ENCODE measurements around the gene OPA1.

Gene OPA1

GRCh38 chr3:193655831-193656433, 62.9 kb downstream of the OPA1 start:
- no peak overlapping the region for H3K27ac ChIP-seq
- TF ChIP-seq ZFX (IDR thresholded peaks at IDR 0.05): no peak
- no peak for TF ChIP-seq CTCF (conservative IDR thresholded peaks at IDR 0.05)

GRCh38 chr3:193656445-193656844, 63.4 kb downstream of the OPA1 start:
- H3K27ac ChIP-seq: no peak overlapping the region
- no peak for TF ChIP-seq CTCF (conservative IDR thresholded peaks at IDR 0.05)
- TF ChIP-seq ZFX (IDR thresholded peaks at IDR 0.05): no peak

- TF ChIP-seq CTCF (conservative IDR thresholded peaks at IDR 0.05) (no peak), ZFX (IDR thresholded peaks at IDR 0.05) (no peak)
Measured at GRCh38 chr3:193656878-193657282, 63.9 kb downstream of the OPA1 start.

GRCh38 chr3:193660171-193660570, 67.2 kb downstream of the OPA1 start:
- no peak overlapping the region for H3K27ac ChIP-seq
- TF ChIP-seq CTCF (conservative IDR thresholded peaks at IDR 0.05) (no peak), ZFX (IDR thresholded peaks at IDR 0.05) (no peak)

More at GRCh38 chr3:193656878-193657282, 63.9 kb downstream of the OPA1 start:
- H3K27ac ChIP-seq: no peak overlapping the region

- no peak for TF ChIP-seq ZFX (IDR thresholded peaks at IDR 0.05)
- TF ChIP-seq CTCF (conservative IDR thresholded peaks at IDR 0.05): no peak
- H3K27ac ChIP-seq: no peak overlapping the region
Measured at GRCh38 chr3:193660698-193661411, 67.8 kb downstream of the OPA1 start.

- TF ChIP-seq CTCF (conservative IDR thresholded peaks at IDR 0.05): no peak
- TF ChIP-seq ZFX (IDR thresholded peaks at IDR 0.05): no peak
- no peak overlapping the region for H3K27ac ChIP-seq
Measured at GRCh38 chr3:193662757-193663322, 69.8 kb downstream of the OPA1 start.

- H3K27ac ChIP-seq: no peak overlapping the region
- TF ChIP-seq CTCF (conservative IDR thresholded peaks at IDR 0.05): peak; percentile 81
- no peak for TF ChIP-seq ZFX (IDR thresholded peaks at IDR 0.05)
Measured at GRCh38 chr3:193665370-193665989, 72.5 kb downstream of the OPA1 start.

Data from C4-2B (cell line).